Fibroblast of lung (primary cell): ENCODE data around the gene PDGFA. TPM values are rescaled to one million over a fixed set of nuclear protein-coding genes. Genes with fewer than 3 reads are reported as not detected.

Experiments
- DNase-seq, 2 donors: peaks; one replicate each; pipeline versions ENCODE4 v3.0.0 to v3.0.0-alpha.2; 2010; ENCODE audit warnings: low read depth in 2 of 2
- H2AFZ ChIP-seq: 2 replicates; pipeline ENCODE4 v1.5.1; 2012; ENCODE audit warnings: low read length, control low read depth, inconsistent platforms
- H3K27ac ChIP-seq: 2 replicates; pipeline ENCODE4 v1.5.1; 2011; ENCODE audit warnings: low read length, control low read depth; ENCODE audit not compliant: insufficient read depth
- H3K27me3 ChIP-seq: 2 replicates; pipeline ENCODE4 v1.5.1; 2011; ENCODE audit warnings: mild to moderate bottlenecking, low read length; ENCODE audit not compliant: control insufficient read depth, insufficient read depth
- H3K36me3 ChIP-seq: 2 replicates; pipeline ENCODE4 v1.5.1; 2011; ENCODE audit warnings: low read length; ENCODE audit not compliant: control insufficient read depth, insufficient read depth
- H3K4me1 ChIP-seq: 2 replicates; pipeline ENCODE4 v1.5.1; 2011; ENCODE audit warnings: low read length; ENCODE audit not compliant: control insufficient read depth, insufficient read depth; ENCODE audit errors: extremely low read depth
- H3K4me2 ChIP-seq: 2 replicates; pipeline ENCODE4 v1.5.1; 2011; ENCODE audit warnings: low read length, control low read depth; ENCODE audit not compliant: insufficient read depth; ENCODE audit errors: extremely low read depth
- H3K4me3 ChIP-seq, 4 experiments: fragments of 200-600 bp in 1 of 4; sonication (generic) in 1 of 4; replicated peaks in 1 of 4; 2 replicates each; pipeline ENCODE4 v1.5.1; 2011 to 2016; ENCODE audit warnings: low read length in 4 of 4, low read depth in 3 of 4, mild to moderate bottlenecking in 3 of 4, control low read depth in 2 of 4, inconsistent platforms in 1 of 4, mixed read lengths in 1 of 4; ENCODE audit not compliant: insufficient read depth in 1 of 4; ENCODE audit errors: control extremely low read depth in 1 of 4
- H3K79me2 ChIP-seq: 2 replicates; pipeline ENCODE4 v1.5.1; 2012; ENCODE audit warnings: mild to moderate bottlenecking, low read length, inconsistent platforms; ENCODE audit not compliant: control insufficient read depth, insufficient read depth
- H3K9ac ChIP-seq: 2 replicates; pipeline ENCODE4 v1.5.1; 2011; ENCODE audit warnings: mild to moderate bottlenecking, low read length, control low read depth; ENCODE audit not compliant: insufficient read depth
- H3K9me3 ChIP-seq: 2 replicates; pipeline ENCODE4 v1.5.1; 2012; ENCODE audit warnings: low read depth, low read length; ENCODE audit not compliant: control insufficient read depth, insufficient read depth
- H4K20me1 ChIP-seq: 2 replicates; pipeline ENCODE4 v1.5.1; 2011; ENCODE audit warnings: low read length; ENCODE audit not compliant: control insufficient read depth, insufficient read depth; ENCODE audit errors: extremely low read depth
- EZH2 ChIP-seq: IDR thresholded peaks from 2 replicates; pipeline ENCODE4 v1.5.1; 2012; ENCODE audit warnings: low read length, control low read depth, mild to moderate bottlenecking; ENCODE audit errors: missing control alignments
- polyA plus RNA-seq, 2 donors: library from polyadenylated mRNA; depleted of rRNA in 1 of 2; stranded (reverse) in 1 of 2; unstranded in 1 of 2; fragments of >200 nt; gene quantifications; 2 replicates each; pipeline ENCODE4 v1.2.1, GENCODE V29; 2011 to 2012; ENCODE audit warnings: missing spikeins in 1 of 2
- total RNA-seq: library from RNA; depleted of rRNA; stranded (reverse); fragments of >200 nt; gene quantifications from 2 replicates; pipeline ENCODE4 v1.2.1, GENCODE V29; 2014
- TF ChIP-seq, protein P1 (sequence below), 2 donors: IDR thresholded peaks in 1 of 2; conservative IDR thresholded peaks in 1 of 2; 1 replicate in 1 of 2; 2 replicates in 1 of 2; pipeline ENCODE4 v1.5.1; 2011 to 2012; ENCODE audit warnings: low read length in 2 of 2, control low read depth in 1 of 2, inconsistent platforms in 1 of 2, low read depth in 1 of 2, mild to moderate bottlenecking in 1 of 2

PDGFA gene
- total and polyA plus RNA-seq, 2 donors (not counting 1 experiment from before 2014, with no cell fraction given), result 13.5 to 16.9 TPM

DNA sequence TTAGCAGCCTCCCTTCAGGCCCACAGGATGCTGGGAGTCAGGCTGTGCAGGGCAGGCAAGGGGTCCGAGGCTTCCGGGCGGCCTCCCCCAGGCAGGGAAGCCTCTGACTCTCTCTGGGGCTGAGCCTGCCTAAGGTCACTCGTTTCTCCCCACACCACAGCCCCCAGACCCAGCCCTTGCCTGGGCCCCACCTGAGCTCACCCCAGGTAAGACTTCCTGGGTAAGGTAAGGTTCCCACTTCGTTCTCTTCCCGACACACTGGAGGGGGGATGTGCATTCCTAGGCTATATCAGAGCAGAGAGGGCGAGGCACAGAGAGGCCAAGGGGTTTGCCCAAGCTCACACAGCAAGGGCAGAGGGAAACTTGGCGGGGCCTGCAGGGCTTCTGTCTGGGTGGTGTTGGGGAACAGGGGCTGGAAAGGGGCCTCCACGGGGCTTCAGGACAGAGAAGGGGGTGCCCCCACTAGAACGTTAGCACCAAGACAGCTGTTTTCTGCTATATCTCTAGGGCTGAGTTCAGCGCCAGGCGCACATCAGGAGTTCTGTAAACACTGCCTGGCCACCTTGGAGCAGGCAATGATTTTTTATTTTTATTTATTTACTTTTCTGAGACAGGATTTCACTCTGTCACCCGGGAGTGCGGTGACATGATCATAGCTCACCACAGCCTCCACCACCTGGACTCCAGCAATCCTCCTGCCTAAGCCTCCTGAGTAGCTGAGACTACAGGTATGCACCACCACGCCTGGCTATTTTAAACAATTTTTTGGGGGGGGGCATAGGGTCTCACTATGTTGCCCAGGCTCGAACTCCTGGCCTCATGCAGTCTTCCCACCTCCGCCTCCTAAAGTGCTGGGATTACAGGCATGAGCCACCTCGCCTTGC, 24.9 kb upstream of the PDGFA start:
- peaks cover 13% of the 10 kb centered on the region for H3K4me1 ChIP-seq
- no peak overlapping the region for H3K4me3 ChIP-seq
- no peaks in the 10 kb centered on the region for H4K20me1 ChIP-seq
- H2AFZ ChIP-seq, result no peak overlapping the region
- H3K4me2 ChIP-seq, result no peak overlapping the region
- no peaks in the 10 kb centered on the region for H3K36me3 ChIP-seq
- H3K27ac ChIP-seq, result no peak overlapping the region
- no peak for DNase-seq
- H3K27me3 ChIP-seq, result no peaks in the 10 kb centered on the region
- H3K9me3 ChIP-seq, result no peaks in the 10 kb centered on the region
- H3K79me2 ChIP-seq, result no peaks in the 10 kb centered on the region
- H3K9ac ChIP-seq, result no peak overlapping the region
- TF ChIP-seq, protein P1, sequence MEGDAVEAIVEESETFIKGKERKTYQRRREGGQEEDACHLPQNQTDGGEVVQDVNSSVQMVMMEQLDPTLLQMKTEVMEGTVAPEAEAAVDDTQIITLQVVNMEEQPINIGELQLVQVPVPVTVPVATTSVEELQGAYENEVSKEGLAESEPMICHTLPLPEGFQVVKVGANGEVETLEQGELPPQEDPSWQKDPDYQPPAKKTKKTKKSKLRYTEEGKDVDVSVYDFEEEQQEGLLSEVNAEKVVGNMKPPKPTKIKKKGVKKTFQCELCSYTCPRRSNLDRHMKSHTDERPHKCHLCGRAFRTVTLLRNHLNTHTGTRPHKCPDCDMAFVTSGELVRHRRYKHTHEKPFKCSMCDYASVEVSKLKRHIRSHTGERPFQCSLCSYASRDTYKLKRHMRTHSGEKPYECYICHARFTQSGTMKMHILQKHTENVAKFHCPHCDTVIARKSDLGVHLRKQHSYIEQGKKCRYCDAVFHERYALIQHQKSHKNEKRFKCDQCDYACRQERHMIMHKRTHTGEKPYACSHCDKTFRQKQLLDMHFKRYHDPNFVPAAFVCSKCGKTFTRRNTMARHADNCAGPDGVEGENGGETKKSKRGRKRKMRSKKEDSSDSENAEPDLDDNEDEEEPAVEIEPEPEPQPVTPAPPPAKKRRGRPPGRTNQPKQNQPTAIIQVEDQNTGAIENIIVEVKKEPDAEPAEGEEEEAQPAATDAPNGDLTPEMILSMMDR (conservative IDR thresholded peaks at IDR 0.05 in 1 of 2, IDR thresholded peaks at IDR 0.05 in 1 of 2; ENCODE audit: low read depth in 1 of 2, low read length in 2 of 2), result no peak
- TF ChIP-seq EZH2, result no peak

DNA sequence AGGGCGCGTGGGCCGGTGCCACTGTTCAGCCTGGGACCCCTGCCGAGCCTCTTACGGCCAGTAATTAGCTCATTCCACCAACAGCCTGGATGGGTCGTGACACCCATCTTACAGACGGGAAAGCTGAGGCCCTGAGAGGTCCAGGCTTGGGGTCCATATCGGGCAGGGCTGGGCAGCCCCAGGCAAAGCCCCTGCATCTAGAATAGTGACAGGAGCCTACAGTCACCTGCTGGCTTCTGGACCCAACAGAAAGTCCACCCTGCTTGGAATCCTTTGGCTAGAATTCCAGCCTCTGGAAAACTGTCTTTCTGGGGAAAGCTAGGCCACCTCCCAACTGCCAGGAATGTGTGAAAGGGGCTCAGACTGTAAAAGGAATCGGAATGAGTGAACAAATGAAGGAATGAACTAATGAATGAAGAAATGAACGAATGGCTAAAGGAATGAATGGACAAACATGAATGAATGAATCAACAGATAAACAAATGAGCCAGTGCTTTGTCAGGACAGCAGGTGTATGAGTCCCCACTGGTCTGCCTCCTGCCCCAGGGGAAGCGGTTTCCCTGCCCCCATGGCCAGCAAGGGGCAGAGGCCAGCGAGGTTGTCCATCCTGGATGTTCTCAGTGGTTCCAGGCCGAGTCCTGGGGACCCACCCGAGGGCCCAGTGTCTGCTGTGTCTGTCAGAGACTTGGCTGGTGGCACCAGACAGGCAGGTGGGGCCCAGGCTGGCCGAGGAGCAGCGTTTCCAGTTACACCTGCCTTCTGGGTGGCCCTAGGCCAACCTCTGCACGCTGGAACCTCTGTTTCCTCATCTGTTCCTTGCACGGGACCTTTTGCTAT, 24.1 kb upstream of the PDGFA start:
- H4K20me1 ChIP-seq, result no peaks in the 10 kb centered on the region
- H3K9me3 ChIP-seq, result no peaks in the 10 kb centered on the region
- H3K36me3 ChIP-seq, result no peaks in the 10 kb centered on the region
- H3K9ac ChIP-seq, result no peak overlapping the region
- H3K4me3 ChIP-seq, result no peak overlapping the region
- TF ChIP-seq EZH2, result no peak
- TF ChIP-seq, protein P1 (conservative IDR thresholded peaks at IDR 0.05 in 1 of 2, IDR thresholded peaks at IDR 0.05 in 1 of 2; ENCODE audit: low read depth in 1 of 2, low read length in 2 of 2), result no peak
- peaks cover 18% of the 10 kb centered on the region for H3K4me1 ChIP-seq
- no peak overlapping the region for H2AFZ ChIP-seq
- H3K27me3 ChIP-seq, result no peaks in the 10 kb centered on the region
- H3K4me2 ChIP-seq, result no peak overlapping the region
- H3K79me2 ChIP-seq, result no peaks in the 10 kb centered on the region
- H3K27ac ChIP-seq, result peak overlapping the region; percentile 65
- DNase-seq, result no peak
